Right kidney (tissue), 9 donors: ENCODE measurements around the gene EIF3L.
"Not testable (repeated sequence)": the region's sequence is repeated elsewhere in the genome, so short reads cannot be mapped to it uniquely, and the experiment has no call there.

Source experiments
- DNase-seq: peaks from one replicate; pipeline ENCODE4 v3.0.0-alpha.2; 2016
- long read RNA-seq, 8 donors: transcript quantifications; one replicate each; lab custom pipeline, GENCODE V29; 2026

The EIF3L gene
- long read RNA-seq, donor 1, transcript EIF3L-209 (2 exons, 348 nt): minor isoform, 28 of 352 reads
- long read RNA-seq, donor 1, transcript EIF3L-203 (13 exons, 3,220 nt): major isoform, 171 of 352 reads
- long read RNA-seq, donor 1, partial matches to known transcripts: 136 of 352 reads
- long read RNA-seq, donor 1, other reads (novel, unspliced or antisense): 12 of 352 reads
- long read RNA-seq, donor 2, transcript EIF3L-203 (13 exons, 3,220 nt): major isoform, 97 of 180 reads
- long read RNA-seq, donor 2, transcript EIF3L-209 (2 exons, 348 nt): minor isoform, 8 of 180 reads
- long read RNA-seq, donor 2, partial matches to known transcripts: 75 of 180 reads
- long read RNA-seq, donor 2, other reads (novel, unspliced or antisense): 0 of 180 reads
- long read RNA-seq, donor 3, transcript EIF3L-203 (13 exons, 3,220 nt): major isoform, 82 of 153 reads
- long read RNA-seq, donor 3, transcript EIF3L-209 (2 exons, 348 nt): minor isoform, 9 of 153 reads
- long read RNA-seq, donor 3, partial matches to known transcripts: 58 of 153 reads
- long read RNA-seq, donor 3, other reads (novel, unspliced or antisense): 0 of 153 reads
- long read RNA-seq, donor 4, transcript EIF3L-203 (13 exons, 3,220 nt): major isoform, 119 of 238 reads
- long read RNA-seq, donor 4, transcript EIF3L-209 (2 exons, 348 nt): minor isoform, 21 of 238 reads
- long read RNA-seq, donor 4, partial matches to known transcripts: 94 of 238 reads
- long read RNA-seq, donor 4, other reads (novel, unspliced or antisense): 0 of 238 reads
- long read RNA-seq, donor 5, transcript EIF3L-209 (2 exons, 348 nt): minor isoform, 12 of 251 reads
- long read RNA-seq, donor 5, transcript EIF3L-203 (13 exons, 3,220 nt): major isoform, 167 of 251 reads
- long read RNA-seq, donor 5, partial matches to known transcripts: 69 of 251 reads
- long read RNA-seq, donor 5, other reads (novel, unspliced or antisense): 0 of 251 reads
- long read RNA-seq, donor 6, transcript EIF3L-203 (13 exons, 3,220 nt): major isoform, 118 of 235 reads
- long read RNA-seq, donor 6, transcript EIF3L-209 (2 exons, 348 nt): minor isoform, 10 of 235 reads
- long read RNA-seq, donor 6, partial matches to known transcripts: 103 of 235 reads
- long read RNA-seq, donor 6, other reads (novel, unspliced or antisense): 0 of 235 reads
- long read RNA-seq, donor 7, transcript EIF3L-203 (13 exons, 3,220 nt): major isoform, 156 of 376 reads
- long read RNA-seq, donor 7, transcript EIF3L-209 (2 exons, 348 nt): minor isoform, 25 of 376 reads
- long read RNA-seq, donor 7, partial matches to known transcripts: 190 of 376 reads
- long read RNA-seq, donor 7, other reads (novel, unspliced or antisense): 0 of 376 reads
- long read RNA-seq, donor 8, transcript EIF3L-209 (2 exons, 348 nt): minor isoform, 11 of 237 reads
- long read RNA-seq, donor 8, transcript EIF3L-203 (13 exons, 3,220 nt): major isoform, 134 of 237 reads
- long read RNA-seq, donor 8, partial matches to known transcripts: 80 of 237 reads
- long read RNA-seq, donor 8, other reads (novel, unspliced or antisense): 10 of 237 reads

- DNase-seq: peak; percentile 89
These were observed at the start of gene EIF3L for GRCh38 chr22:37849089-37849751. Gene EIF3L, plus strand, starts transcription at chr22:37849419. Its CDS starts 31 bp downstream, at chr22:37849450.

GRCh38 chr22:37799979-37800378, 49.2 kb upstream of the EIF3L start:
- DNase-seq: not testable (repeated sequence)

- no peak for DNase-seq
These were observed 47.3 kb upstream of the EIF3L start for GRCh38 chr22:37801946-37802309.

- DNase-seq: peak; percentile 92
These were observed 46.7 kb upstream of the EIF3L start for GRCh38 chr22:37802310-37803194.

- no peak for DNase-seq
These were observed 46.0 kb upstream of the EIF3L start for GRCh38 chr22:37803195-37803638.

- DNase-seq: peak; percentile 73
These were observed 45.4 kb upstream of the EIF3L start for GRCh38 chr22:37803639-37804351.

GRCh38 chr22:37804352-37804880, 44.8 kb upstream of the EIF3L start:
- peak; percentile 71 for DNase-seq

- DNase-seq: peak; percentile 94
These were observed 44.1 kb upstream of the EIF3L start for GRCh38 chr22:37804881-37805809.

GRCh38 chr22:37805810-37806277, 43.4 kb upstream of the EIF3L start:
- DNase-seq: no peak

- peak; percentile 62 for DNase-seq
These were observed 42.5 kb upstream of the EIF3L start for GRCh38 chr22:37806409-37807333.

- peak; percentile 88 for DNase-seq
These were observed 41.6 kb upstream of the EIF3L start, which contains the start of gene GCAT for GRCh38 chr22:37807410-37808293. Gene GCAT, plus strand, starts transcription at chr22:37807934. Its CDS starts 34 bp downstream, at chr22:37807968.

- no peak for DNase-seq
These were observed 40.9 kb upstream of the EIF3L start for GRCh38 chr22:37808294-37808657.

GRCh38 chr22:37809672-37810333, 39.4 kb upstream of the EIF3L start:
- DNase-seq: no peak

- no peak for DNase-seq
These were observed 37.4 kb upstream of the EIF3L start for GRCh38 chr22:37811867-37812266.
